Effector CD8-positive, alpha-beta T cell (primary cell): Measurements from ENCODE around the gene QRFP.

Source experiments
- DNase-seq: peaks from one replicate; lab custom pipeline; 2025; lab: John Stamatoyannopoulos, UW

Gene QRFP

DNA sequence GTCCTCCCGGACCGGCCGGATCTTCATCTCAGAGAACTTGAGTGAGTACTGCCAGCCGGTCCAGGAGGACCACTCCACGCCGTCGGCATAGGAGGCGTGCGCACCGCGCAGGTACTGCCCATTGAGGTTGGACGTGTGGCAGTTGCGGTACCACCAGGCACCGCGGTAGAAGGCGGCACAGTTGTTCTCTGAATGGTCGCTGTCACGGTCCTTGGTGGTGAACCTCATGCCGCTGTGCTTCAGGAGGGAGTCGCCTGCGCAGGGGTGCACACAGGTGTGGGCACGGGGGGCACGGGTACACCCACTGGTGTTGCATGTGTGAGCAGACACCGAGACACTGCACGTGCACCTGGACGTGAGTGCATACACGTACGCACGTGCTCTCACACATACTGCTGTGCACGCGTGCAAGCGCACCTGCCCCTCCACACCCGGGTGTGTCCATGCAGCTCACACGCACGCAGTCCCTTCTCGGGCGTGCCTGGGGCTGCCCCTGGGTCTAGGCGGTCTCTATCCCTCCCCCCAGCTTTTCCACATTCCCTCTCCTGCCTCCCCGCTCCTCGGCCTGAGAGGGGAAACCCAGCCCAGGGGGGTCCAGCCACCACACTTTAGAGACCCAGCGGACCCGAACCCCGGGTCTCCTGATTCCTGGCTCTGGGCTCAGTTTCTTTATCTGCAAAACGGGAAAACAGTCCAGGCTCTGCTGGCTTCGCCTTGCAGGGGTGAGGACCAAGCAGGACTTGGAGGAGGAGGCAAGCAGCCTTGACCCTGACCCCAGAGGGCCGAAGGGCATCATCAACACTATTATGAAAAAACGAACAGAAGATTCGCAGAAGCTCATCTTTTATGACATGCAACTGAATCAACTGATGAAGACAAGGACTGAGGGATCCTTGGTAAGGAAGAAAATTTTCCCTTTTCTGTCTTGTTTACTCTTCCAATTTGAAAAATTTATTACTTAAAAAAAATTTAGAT lies 7.7 kb upstream of the QRFP start:
- DNase-seq: no peak

DNA sequence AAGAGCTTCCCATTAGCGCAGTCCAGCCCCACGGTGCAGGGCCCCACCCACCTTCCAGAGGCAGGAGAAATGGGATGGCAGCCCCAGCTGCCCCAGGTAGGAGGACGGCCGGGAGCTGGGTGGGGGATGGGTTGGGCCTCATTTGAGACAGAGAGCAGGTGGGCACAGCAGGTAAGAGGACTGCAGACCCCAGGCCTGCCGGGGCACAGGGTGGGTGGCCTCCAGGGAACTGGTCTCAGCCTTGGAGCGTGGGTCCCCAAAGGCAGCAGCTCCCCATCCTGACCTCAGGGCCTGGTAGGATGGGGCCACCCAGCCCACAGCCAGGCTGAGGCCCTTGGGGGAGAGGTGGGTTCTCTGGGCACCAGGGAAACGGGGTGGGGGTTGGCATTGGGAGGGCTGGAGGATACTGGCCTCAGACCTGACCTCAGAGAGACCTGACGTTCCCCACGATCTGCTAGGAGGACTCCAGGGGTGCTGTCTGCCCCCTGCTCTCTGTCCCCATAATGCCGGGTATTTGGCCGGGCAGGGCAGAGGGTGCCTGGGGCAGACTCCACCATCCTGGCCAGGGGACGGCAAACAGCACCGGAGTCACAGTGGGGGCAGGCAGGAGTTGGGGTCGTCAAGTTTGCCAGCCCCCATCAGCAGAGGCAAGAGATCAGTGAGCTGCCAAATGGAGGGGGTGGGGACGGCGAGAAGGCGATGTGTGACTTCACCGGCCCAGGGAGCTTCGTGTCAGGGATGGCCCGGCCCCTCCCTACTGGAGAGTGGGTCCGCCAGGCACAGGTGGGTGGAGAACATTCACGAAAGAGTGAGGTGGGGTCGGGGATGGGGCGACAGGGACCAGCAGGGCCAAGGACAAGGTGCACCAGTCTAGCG lies 6.8 kb upstream of the QRFP start:
- no peak for DNase-seq

DNA sequence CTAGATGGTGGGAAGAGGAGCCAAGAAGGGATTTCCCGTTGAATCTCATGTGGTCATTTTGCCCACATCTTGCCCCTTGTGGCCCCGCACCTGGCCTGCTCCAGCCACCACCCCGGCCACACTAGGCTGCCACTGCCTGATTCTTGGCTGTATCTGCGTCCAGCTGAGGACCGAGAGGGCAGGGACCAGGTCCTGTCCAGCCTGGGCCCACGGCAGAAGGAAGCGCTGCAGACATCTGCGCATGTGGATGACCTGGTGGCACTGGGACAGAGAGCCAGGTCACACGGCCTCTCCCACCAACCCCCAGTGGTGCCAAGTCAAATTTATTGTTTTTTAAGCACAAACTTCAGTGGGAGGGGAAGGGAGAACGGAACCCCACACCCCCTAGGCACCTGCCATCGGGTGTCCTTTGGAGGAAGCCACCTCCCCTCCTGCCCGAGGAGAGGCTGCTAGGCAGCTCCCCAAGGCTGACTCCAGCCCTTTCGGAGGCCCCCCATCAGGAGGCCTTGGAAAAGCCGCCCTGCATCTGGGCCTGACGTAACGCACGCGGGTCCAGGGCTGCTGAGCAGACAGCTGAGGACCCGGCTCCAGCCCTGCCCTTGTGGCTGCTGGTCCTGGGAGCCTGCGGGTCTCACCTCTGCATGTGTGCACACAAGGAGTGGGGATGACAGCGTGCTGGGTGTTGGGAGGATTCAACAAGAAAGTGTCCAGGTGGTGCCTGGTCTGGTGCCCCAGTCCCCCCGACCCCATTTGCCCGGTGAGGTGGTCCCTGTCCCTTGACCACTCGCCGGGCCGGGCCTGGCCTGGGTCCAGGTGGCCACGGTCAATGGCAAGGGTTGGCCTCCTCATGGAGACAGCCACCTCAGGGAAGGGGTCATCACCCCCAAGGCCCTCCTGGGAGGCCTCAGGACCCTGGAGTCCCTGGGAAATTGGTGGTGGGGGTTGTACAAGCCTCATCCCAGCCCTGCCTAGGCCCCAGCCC lies 5.9 kb upstream of the QRFP start:
- DNase-seq: no peak

DNA sequence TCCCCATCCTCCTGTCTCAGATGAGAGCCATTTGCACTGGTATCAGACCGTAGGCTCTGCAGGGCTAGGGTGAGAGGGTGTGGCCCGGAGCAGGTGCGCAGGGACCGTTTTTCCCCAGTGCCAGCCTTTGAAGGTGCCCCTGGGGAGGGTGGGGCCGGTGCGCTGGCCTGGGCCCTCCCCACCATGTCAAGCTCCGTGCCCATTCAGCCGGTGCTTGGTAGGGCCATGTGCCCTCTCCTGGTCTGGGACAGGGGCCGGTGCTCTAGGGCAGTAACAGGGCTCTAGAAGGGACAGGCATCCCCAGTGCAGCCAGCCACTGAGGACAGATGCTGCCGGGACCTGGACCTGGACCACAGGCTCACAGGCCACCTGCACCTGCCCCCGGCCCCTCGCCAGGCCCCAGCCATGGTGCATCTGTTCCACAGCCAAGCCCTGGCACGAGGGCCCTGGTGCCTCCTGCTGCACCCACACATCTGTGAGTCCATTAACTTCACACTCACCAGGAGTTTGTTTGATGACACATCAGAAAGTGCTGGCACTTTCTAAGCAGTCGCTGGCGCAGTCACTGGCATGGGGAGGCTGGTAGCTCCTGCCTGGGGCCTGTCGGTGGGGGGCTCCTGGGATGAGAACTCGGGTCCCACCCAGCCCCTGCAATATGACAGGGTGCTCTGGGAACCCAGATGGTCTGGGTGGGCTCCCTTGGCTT lies 5.0 kb upstream of the QRFP start:
- DNase-seq: no peak

DNA sequence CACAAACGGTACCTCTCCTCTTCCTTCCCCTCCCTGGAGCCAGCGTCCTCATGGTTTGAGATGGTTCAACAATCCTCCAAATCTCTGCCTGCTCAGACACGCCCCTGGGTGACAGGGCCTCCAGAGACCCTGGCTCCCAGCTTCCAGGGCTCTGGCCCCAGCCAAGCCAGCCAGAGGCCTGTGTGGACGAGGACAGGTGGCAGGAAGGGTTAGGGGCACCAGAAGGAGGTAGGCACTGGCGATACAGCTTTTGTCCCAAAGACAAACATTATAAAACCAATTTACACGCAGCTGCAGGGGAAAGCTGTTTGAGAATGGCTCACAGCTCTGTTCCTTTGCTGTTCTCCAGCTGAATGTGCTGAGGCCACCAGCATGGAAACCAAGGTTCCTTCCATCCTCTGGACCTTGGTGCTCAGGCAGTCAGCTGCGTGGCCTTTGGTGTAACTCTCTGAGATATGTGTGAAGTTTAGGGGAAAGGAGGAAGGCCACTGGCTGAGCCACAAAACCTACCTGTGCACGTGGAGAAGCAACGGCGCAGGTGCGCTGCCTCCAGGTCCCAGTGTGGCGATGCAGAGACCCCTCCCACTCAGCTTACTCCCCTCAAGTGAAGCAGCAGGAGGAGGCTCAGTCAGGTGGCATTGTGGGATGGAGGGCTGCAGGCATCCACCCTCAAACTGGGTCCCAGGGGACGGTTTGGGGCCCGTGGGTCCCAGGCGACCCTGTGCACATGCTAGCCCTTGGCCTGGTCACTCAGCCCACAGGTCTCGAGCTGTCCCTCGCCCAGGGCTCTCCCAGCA lies 4.3 kb upstream of the QRFP start:
- DNase-seq: no peak

DNA sequence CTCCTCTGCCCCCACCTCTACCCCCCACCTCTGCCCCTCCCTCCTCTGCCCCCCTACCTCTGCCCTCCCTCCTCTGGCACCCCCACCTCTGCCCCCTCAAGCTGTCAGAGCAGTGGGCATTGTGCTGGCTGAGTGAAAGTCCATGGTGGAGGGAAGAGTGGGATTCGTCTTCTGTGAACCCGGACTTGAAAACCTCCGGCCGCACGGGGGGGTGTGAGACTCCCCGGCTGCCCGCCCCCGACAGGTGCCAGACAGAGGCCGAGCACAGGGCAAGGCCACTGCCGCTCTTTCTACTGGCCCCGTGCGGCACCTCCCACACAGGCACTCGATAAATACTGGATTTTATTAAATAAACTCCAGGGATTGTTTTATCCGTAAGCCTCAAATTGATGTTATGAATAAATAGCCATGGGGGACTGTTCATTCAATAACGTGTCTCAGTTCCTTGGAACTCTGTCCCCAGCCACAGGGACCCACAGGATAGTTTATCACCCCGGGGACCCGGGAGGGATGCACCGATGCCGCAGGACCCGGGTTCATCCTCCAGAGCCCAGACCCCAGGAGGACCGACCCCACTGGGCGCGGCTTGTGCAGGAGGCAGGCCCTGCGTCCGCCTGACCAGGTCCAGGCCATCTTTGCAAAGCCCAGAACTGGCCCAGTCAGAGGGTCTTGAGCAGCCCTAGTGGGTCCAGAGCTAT lies 2.6 kb upstream of the QRFP start:
- DNase-seq: no peak

DNA sequence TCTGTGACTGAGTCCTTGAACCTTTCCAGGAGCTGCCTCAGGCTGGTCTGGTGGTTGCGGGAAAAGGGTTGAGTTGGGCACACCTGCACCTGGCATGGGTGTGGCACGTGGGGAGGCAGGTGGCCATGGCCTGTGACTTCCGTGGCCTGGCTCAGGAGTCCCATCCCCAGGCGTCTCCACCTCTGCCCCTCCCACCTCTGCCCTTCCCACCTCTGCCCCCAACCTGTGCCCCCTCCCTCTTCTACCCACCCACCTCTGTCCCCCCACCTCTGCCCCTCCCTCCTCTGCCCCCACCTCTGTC lies 1.9 kb upstream of the QRFP start:
- DNase-seq: no peak

DNA sequence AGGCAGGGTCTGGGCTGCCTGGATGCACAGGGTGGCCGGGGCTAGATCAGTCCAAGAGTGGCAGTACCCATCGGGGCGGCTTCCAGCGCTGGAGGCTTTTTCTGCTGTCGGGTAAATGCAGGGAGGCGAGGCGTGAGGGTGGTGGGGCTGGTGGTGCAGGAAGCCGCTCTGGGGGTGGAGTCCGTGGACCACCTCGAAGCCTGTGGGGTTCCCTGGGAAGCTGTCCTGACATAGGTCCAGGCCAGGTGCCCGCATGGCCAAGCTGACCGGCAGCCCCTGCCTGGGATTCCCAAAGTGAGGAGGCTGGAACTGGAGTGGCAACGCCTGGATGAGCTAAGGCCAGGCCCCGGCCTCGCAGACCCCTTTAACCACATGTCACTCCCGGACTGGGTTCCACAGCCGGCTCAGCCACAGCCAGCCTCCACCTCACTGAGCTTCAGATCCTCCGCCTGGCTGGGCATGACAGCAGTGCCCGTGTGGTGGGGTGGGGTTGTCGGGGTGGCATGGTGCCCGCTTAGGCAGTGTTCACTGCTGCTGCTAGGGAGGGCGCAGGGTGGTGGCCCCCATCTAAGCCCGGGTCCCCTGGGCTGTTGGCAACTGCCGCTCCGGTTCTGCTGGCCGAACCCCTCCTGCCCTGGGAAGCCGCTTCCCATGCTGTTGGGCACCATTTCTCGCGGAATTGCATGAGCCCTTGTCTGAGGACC lies 1.4 kb upstream of the QRFP start:
- DNase-seq: no peak

DNA sequence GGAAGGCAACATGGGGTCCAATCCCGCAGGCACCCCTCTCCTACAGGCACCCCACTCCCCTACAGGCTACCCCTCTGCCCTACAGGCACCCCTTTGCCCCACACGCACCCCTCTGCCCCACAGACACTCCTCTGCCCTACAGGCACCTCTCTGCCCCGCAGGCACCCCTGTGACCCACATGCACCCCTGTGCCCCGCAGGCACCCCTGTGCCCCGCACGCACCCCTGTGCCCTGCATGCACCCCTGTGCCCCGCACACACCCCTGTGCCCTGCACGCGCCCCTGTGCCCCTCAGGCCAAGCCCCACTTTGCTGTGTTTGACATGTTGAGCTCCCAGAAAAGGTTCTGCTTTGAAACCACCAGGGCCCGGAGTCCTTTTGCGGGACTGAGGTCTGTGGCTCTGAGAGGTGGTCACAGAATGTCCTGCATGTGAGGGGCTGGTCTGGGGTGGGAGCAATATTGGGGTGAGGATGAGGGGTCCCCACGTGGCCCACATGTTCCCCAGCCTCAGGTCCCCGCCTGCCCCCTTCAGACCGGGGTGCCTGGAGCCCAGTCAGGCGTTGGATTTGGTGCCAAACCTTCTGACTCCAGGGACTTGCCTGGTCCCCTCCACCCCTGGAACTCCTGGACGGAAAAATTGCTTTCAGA lies 616 bp upstream of the QRFP start:
- DNase-seq: no peak

DNA sequence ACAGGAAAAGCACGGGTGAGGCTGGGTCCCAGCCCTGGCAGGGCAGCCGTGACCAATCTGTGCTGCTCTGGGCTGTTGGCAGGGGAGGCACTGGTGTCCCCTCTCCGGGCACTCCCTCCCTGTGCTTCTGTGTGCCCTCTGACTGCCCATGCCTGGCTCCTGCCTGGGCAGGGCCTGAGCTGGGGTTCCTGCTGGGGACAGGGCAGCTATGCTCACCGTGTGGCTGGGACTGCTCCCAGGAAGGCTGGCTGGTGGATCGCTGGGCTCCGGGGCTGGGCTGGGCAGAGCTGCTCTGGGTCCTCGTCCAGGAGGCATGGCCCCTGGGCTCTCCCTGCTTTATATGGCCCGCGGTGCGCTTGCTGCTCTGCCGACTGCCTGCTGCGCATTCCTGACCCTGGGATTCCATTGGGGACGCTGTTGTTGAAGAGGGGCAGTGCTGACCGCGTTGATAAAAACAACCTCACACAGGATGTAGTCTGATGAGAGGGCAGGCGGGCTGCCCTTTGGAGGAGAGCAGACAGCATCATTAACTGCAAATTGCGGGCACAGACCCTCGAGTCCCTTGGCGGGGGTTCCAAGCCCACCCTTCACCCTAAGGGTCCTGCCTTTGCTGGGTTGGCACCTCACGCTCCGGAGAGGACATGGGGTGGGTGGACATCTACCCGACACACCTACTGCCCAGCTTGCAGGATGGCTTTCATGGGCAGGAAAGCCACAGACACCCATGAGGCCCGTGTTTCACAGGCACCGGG lies 955 bp downstream of the QRFP start:
- no peak for DNase-seq

DNA sequence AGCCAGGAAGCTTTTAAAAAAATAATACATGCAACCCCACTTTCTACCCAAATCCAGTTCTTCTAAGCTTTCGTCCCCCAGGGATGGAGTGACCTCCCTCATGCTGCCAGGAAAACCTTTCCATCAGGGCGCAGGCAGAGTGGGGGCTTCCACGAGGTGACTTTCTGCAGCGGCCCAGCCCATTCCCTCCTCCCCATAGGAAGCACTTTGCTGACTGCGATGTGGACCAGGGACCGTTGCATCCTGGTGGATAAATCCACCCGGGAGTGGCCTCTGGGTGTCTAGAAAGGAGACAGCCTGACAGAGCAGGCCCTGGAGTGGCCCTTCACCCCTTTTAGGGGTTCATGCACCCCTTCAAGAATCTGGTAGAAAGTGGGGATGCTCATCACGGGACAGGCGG lies 1.6 kb downstream of the QRFP start:
- no peak for DNase-seq

DNA sequence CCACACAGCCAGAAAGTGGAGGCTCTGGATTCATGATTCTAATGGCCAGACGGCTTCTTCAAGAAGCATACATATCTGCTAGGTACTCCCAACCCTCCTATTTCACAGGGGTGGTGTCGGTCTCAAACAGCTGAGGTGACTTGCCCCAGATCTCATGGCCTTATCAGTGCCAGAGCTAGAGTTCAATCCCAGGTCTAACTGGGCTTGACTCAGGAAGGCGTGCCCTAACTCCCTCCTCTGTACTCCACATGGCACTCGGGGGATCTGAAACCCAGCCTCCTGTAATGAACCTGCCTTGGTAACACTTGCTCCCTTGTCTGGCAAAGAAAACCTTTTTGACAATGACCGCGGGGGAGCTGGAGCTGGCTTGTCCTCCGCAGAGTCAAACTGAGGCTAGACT lies 2.1 kb downstream of the QRFP start:
- DNase-seq: no peak

DNA sequence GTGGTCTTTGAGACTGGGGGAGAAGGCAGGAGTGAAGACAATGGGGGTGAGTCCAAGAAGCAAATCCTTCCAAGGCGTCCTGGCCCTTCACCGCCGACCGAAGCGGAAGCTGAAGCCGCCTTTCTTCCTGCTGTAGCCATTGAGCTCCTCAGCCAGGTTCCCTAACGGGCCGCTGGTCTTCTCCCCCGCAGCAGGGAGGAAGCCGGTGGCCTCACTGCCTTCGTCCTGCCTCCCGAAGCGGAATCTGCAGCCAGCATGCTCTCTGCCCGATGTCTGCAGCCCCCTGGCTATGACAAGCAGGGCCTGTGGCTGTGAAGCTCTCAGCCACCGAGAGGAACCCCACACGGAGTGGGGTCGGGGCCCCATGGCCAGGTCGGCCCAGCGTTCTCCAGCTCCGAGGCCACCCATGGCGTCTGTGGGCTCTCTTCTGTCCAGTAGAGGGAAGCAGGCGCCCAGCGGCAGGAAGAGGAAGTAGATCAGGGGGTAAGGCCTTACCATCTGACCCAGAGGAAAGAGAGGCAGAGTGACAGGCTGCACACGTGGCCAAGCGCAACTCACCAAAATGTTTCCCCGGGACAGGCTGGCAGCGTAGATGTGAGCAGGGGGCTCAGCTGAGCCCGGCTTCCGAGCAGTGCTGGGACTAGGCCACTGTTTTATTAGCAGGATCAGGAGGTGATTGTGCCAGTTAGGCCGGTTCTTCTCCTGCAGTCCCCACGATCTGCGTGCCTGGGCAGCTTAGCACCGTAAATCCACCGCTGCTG lies 3.1 kb downstream of the QRFP start:
- DNase-seq: no peak

DNA sequence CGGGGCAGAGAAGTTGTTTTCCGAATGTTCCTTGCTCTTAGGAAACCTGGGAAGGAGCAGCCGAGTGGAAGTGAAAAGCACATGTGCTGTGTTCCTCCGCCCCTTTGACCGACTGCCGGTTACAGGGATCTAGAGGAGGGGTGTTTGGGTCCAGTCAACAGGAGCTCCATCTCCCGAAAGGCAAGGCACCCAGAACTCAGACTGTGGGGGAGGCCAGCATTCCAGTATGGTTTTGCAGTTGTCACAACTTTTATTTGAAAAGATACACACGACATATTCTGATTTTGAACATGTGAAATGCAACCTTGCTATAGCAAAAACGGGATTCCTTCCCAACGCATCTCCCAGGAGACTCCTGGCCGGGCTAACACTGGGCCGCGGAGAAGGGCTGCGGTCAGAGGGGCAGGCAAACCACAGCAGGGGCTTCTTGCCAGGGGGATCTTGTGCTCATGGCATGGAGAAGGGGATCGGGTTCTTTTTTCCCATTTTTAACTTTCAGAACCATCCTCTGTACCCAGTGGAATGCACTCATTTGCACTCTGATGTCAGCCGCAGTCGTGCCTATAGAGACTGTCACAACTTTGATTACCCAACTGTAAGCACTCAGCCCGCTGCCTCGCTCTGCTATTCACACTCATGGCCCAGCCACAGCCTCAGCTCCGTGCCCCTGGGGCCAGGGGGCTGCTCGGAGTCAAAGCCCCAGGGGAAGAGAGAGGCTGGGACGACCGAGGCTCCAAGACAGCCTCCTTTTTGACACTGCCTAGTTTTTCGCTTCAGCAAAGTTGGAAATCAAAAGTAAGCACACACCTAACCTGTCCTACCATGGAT lies 3.9 kb downstream of the QRFP start:
- DNase-seq: no peak

DNA sequence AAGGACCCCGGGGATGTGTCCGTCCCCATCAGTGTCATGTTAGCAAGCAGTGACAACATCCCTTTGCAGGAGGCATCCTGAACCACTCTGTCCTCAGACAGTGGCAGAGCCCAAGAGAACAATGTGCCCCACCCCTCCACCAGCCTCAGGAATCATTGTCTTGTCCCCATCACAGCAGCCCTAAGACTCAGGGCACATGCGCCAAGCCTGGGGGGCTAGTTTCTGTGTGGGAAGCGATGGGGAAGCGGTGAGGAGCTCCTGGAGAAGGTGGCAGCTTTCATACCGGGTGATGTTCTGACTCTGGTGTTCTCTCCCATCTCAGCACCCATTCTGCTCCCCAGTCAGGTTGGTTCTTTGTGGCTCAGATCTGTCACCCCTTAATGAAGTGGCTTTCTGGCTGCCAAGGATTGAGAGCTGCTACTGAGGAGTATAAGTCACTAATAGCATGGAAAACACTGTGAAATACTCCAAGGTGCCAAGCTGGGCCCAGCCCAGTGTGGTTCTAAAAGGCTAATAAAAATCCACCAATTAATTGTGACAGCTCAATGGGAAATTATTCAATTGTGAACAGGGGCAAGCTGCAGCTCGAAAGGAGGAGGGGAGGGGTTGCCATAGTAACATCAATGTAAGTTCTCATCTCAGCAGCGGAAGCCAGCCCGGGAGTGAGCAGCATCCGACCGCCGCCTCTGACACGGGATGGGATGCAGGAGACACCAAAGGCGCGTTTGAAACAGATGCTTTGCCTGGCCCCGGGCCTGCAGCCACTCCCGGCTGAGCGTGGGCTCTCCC lies 4.7 kb downstream of the QRFP start:
- no peak for DNase-seq
